Measurements from ENCODE around the gene NCSTN. TPM values are rescaled to one million over a fixed set of nuclear protein-coding genes. Genes with fewer than 3 reads are reported as not detected.

Gene NCSTN
- polyA plus RNA-seq, 1 donor (not counting 4 experiments of a cell fraction or from before 2014, with no cell fraction given) = 111 TPM

- H3K9me3 ChIP-seq (ENCODE audit: control insufficient read depth, low read depth, low read length) = no peaks in the 10 kb centered on the region
- TF ChIP-seq, protein P1, sequence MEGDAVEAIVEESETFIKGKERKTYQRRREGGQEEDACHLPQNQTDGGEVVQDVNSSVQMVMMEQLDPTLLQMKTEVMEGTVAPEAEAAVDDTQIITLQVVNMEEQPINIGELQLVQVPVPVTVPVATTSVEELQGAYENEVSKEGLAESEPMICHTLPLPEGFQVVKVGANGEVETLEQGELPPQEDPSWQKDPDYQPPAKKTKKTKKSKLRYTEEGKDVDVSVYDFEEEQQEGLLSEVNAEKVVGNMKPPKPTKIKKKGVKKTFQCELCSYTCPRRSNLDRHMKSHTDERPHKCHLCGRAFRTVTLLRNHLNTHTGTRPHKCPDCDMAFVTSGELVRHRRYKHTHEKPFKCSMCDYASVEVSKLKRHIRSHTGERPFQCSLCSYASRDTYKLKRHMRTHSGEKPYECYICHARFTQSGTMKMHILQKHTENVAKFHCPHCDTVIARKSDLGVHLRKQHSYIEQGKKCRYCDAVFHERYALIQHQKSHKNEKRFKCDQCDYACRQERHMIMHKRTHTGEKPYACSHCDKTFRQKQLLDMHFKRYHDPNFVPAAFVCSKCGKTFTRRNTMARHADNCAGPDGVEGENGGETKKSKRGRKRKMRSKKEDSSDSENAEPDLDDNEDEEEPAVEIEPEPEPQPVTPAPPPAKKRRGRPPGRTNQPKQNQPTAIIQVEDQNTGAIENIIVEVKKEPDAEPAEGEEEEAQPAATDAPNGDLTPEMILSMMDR (optimal IDR thresholded peaks at IDR 0.05 in 1 of 3, IDR thresholded peaks at IDR 0.05 in 1 of 3, conservative IDR thresholded peaks at IDR 0.05 in 1 of 3; ENCODE audit: extremely low read depth in 1 of 3, insufficient read depth in 2 of 3, low read length in 3 of 3) = no peak
- no peak for TF ChIP-seq EZH2 (IDR thresholded peaks at IDR 0.05; ENCODE audit: low read length)
- no peaks in the 10 kb centered on the region for H3K9me1 ChIP-seq (ENCODE audit: control insufficient read depth, extremely low read depth, insufficient read depth, low read length)
- peaks cover 16% of the 10 kb centered on the region for H3K4me1 ChIP-seq (ENCODE audit: control insufficient read depth, extremely low read depth, insufficient read depth, low read length)
- H3K4me2 ChIP-seq (ENCODE audit: control insufficient read depth, extremely low read depth, insufficient read depth, low read depth, low read length) = peak overlapping the region; percentile 86
- no peaks in the 10 kb centered on the region for H3K27me3 ChIP-seq (ENCODE audit: control insufficient read depth, extremely low read depth, insufficient read depth, low read length)
- H3K9ac ChIP-seq (ENCODE audit: control insufficient read depth, extremely low read depth, insufficient read depth, low read length) = peak overlapping the region; percentile 97
- H3K79me2 ChIP-seq (ENCODE audit: control insufficient read depth, insufficient read depth, low read length) = peaks cover 61% of the 10 kb centered on the region
- peak overlapping the region; percentile 97 for H3K27ac ChIP-seq (ENCODE audit: control insufficient read depth, insufficient read depth, low read length)
- dilution Hi-C loops (cut with MboI; ENCODE audit: extremely low pct_ligation_motif_present, low sequenced_read_pairs) = no loop called here
- peaks cover 10 to 19% of the 10 kb centered on the region in 2 experiments for H3K36me3 ChIP-seq (ENCODE audit: control insufficient read depth in 2 of 2, extremely low read depth in 1 of 2, insufficient read depth in 2 of 2, low read length in 2 of 2)
- H4K20me1 ChIP-seq (ENCODE audit: control insufficient read depth, extremely low read depth, insufficient read depth, low read length) = no peaks in the 10 kb centered on the region
- H2AFZ ChIP-seq (ENCODE audit: control insufficient read depth, low read length) = no peak overlapping the region
- FAIRE-seq = no peak
- DNase-seq (ENCODE audit: low read depth, low spot score) = no peak
- H3K4me3 ChIP-seq (ENCODE audit: control insufficient read depth in 2 of 3, extremely low read depth in 1 of 3, insufficient read depth in 2 of 3, low read depth in 1 of 3, low read length in 3 of 3) = peak overlapping the region; percentile 88 to 100 (median 95)
These were observed 1.1 kb downstream of the NCSTN start for GRCh38 chr1:160344241-160344640.

DNA sequence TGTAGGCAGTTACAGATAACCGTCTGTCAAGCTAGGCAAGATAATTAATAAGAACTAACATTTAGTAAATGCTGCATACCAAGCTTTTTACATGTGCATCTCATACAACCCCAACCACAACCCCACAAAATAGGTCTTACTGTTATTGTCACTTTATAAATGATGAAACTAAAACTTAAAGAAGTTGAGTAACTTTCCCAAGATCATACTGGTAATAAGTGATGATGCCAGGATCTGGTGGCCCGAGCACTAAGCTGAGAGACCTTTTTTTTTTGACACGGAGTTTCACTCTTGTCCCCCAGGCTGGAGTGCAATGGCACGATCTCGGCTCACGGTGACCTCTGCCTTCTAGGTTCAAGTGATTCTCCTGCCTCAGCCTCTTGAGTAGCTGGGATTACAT, 1.8 kb downstream of the NCSTN start:
- Histone ChIP-seq H3K9ac (ENCODE audit: control insufficient read depth, extremely low read depth, insufficient read depth, low read length) (no peak overlapping the region), H2AFZ (ENCODE audit: control insufficient read depth, low read length) (no peak overlapping the region), H3K4me3 (ENCODE audit: control insufficient read depth in 2 of 3, extremely low read depth in 1 of 3, insufficient read depth in 2 of 3, low read depth in 1 of 3, low read length in 3 of 3) (no peak overlapping the region), H3K27ac (ENCODE audit: control insufficient read depth, insufficient read depth, low read length) (no peak overlapping the region), H3K4me2 (ENCODE audit: control insufficient read depth, extremely low read depth, insufficient read depth, low read depth, low read length) (no peak overlapping the region), H3K79me2 (ENCODE audit: control insufficient read depth, insufficient read depth, low read length) (peaks cover 54% of the 10 kb centered on the region), H4K20me1 (ENCODE audit: control insufficient read depth, extremely low read depth, insufficient read depth, low read length) (no peaks in the 10 kb centered on the region), H3K9me3 (ENCODE audit: control insufficient read depth, low read depth, low read length) (no peaks in the 10 kb centered on the region), H3K27me3 (ENCODE audit: control insufficient read depth, extremely low read depth, insufficient read depth, low read length) (no peaks in the 10 kb centered on the region), H3K36me3 (ENCODE audit: control insufficient read depth in 2 of 2, extremely low read depth in 1 of 2, insufficient read depth in 2 of 2, low read length in 2 of 2) (peaks cover 11 to 21% of the 10 kb centered on the region in 2 experiments), H3K4me1 (ENCODE audit: control insufficient read depth, extremely low read depth, insufficient read depth, low read length) (peaks cover 16% of the 10 kb centered on the region), H3K9me1 (ENCODE audit: control insufficient read depth, extremely low read depth, insufficient read depth, low read length) (no peaks in the 10 kb centered on the region)
- DNase-seq (ENCODE audit: low read depth, low spot score) (no peak), FAIRE-seq (no peak)
- dilution Hi-C loops (cut with MboI; ENCODE audit: extremely low pct_ligation_motif_present, low sequenced_read_pairs) = no loop called here
- TF ChIP-seq EZH2 (IDR thresholded peaks at IDR 0.05; ENCODE audit: low read length) = no peak
- TF ChIP-seq, protein P1 (optimal IDR thresholded peaks at IDR 0.05 in 1 of 3, IDR thresholded peaks at IDR 0.05 in 1 of 3, conservative IDR thresholded peaks at IDR 0.05 in 1 of 3; ENCODE audit: extremely low read depth in 1 of 3, insufficient read depth in 2 of 3, low read length in 3 of 3) = no peak
